Stomach smooth muscle (tissue), 2 donors: ENCODE data around the gene EXOC4.

Source experiments
- H3K27ac ChIP-seq: one replicate; pipeline ENCODE4 v1.7.0; 2013; ENCODE audit warnings: mild to moderate bottlenecking, low read length, inconsistent platforms
- H3K27me3 ChIP-seq, 2 donors: one replicate each; pipeline ENCODE4 v1.7.0; 2013; ENCODE audit warnings: low read length in 2 of 2; ENCODE audit not compliant: insufficient read depth in 2 of 2, control insufficient read depth in 1 of 2
- H3K36me3 ChIP-seq, 2 donors: one replicate each; pipeline ENCODE4 v1.7.0; 2013; ENCODE audit warnings: low read length in 2 of 2; ENCODE audit not compliant: control insufficient read depth in 2 of 2, insufficient read depth in 2 of 2
- H3K4me1 ChIP-seq: one replicate; pipeline ENCODE4 v1.7.0; 2013; ENCODE audit warnings: low read length; ENCODE audit not compliant: control insufficient read depth, insufficient read depth
- H3K4me3 ChIP-seq, 2 donors: one replicate each; pipeline ENCODE4 v1.7.0; 2013; ENCODE audit warnings: low read length in 2 of 2
- H3K9ac ChIP-seq, 2 donors: one replicate each; pipeline ENCODE4 v1.7.0; 2013; ENCODE audit warnings: low read length in 2 of 2, mild to moderate bottlenecking in 1 of 2
- H3K9me3 ChIP-seq, 2 donors: one replicate each; pipeline ENCODE4 v1.7.0; 2013; ENCODE audit warnings: low read length in 2 of 2; ENCODE audit not compliant: control insufficient read depth in 2 of 2
- donor health status: healthy.
- donor health status: Pancreatic carcinoma.

The EXOC4 gene

GRCh38 chr7:133294234-133294633, 41.4 kb downstream of the EXOC4 start:
- H3K4me1 ChIP-seq, result no peaks in the 10 kb centered on the region
- no peak overlapping the region for H3K9ac ChIP-seq
- no peaks in the 10 kb centered on the region for H3K27me3 ChIP-seq
- H3K36me3 ChIP-seq, result peaks cover 6 to 9% of the 10 kb centered on the region in 2 donors
- H3K9me3 ChIP-seq, result no peaks in the 10 kb centered on the region
- no peak overlapping the region for H3K27ac ChIP-seq
- no peak overlapping the region for H3K4me3 ChIP-seq

- H3K9ac ChIP-seq, result no peak overlapping the region
- H3K27me3 ChIP-seq, result no peaks in the 10 kb centered on the region
- H3K27ac ChIP-seq, result no peak overlapping the region
- no peaks in the 10 kb centered on the region for H3K4me1 ChIP-seq
- no peak overlapping the region for H3K4me3 ChIP-seq
- no peaks in the 10 kb centered on the region for H3K9me3 ChIP-seq
- peaks cover 3 to 4% of the 10 kb centered on the region in 2 donors for H3K36me3 ChIP-seq
These were observed 42.6 kb downstream of the EXOC4 start for GRCh38 chr7:133295484-133295883.

GRCh38 chr7:133297093-133297492, 44.2 kb downstream of the EXOC4 start:
- H3K27ac ChIP-seq, result no peak overlapping the region
- no peaks in the 10 kb centered on the region for H3K27me3 ChIP-seq
- H3K4me1 ChIP-seq, result no peaks in the 10 kb centered on the region
- no peaks in the 10 kb centered on the region for H3K36me3 ChIP-seq
- H3K4me3 ChIP-seq, result no peak overlapping the region
- H3K9me3 ChIP-seq, result no peaks in the 10 kb centered on the region
- H3K9ac ChIP-seq, result no peak overlapping the region

- H3K9me3 ChIP-seq, result no peaks in the 10 kb centered on the region
- H3K4me1 ChIP-seq, result no peaks in the 10 kb centered on the region
- no peak overlapping the region for H3K9ac ChIP-seq
- no peak overlapping the region for H3K27ac ChIP-seq
- no peaks in the 10 kb centered on the region for H3K27me3 ChIP-seq
- H3K4me3 ChIP-seq, result no peak overlapping the region
- H3K36me3 ChIP-seq, result no peaks in the 10 kb centered on the region
These were observed 45.2 kb downstream of the EXOC4 start for GRCh38 chr7:133298080-133298479.

- no peak overlapping the region for H3K4me3 ChIP-seq
- no peak overlapping the region for H3K9ac ChIP-seq
- H3K36me3 ChIP-seq, result no peaks in the 10 kb centered on the region
- no peaks in the 10 kb centered on the region for H3K4me1 ChIP-seq
- H3K27me3 ChIP-seq, result no peaks in the 10 kb centered on the region
- no peaks in the 10 kb centered on the region for H3K9me3 ChIP-seq
- H3K27ac ChIP-seq, result no peak overlapping the region
These were observed 46.8 kb downstream of the EXOC4 start for GRCh38 chr7:133299676-133300075.

GRCh38 chr7:133300088-133300487, 47.2 kb downstream of the EXOC4 start:
- no peak overlapping the region for H3K4me3 ChIP-seq
- no peaks in the 10 kb centered on the region for H3K27me3 ChIP-seq
- H3K9ac ChIP-seq, result no peak overlapping the region
- no peak overlapping the region for H3K27ac ChIP-seq
- H3K9me3 ChIP-seq, result no peaks in the 10 kb centered on the region
- H3K4me1 ChIP-seq, result no peaks in the 10 kb centered on the region
- no peaks in the 10 kb centered on the region for H3K36me3 ChIP-seq

GRCh38 chr7:133300811-133301210, 47.9 kb downstream of the EXOC4 start:
- H3K27me3 ChIP-seq, result no peaks in the 10 kb centered on the region
- no peaks in the 10 kb centered on the region for H3K9me3 ChIP-seq
- H3K36me3 ChIP-seq, result no peaks in the 10 kb centered on the region
- H3K4me1 ChIP-seq, result no peaks in the 10 kb centered on the region
- no peak overlapping the region for H3K27ac ChIP-seq
- H3K4me3 ChIP-seq, result no peak overlapping the region
- H3K9ac ChIP-seq, result no peak overlapping the region

- peaks cover 1 to 4% of the 10 kb centered on the region in 2 donors for H3K36me3 ChIP-seq
- H3K9ac ChIP-seq, result no peak overlapping the region
- H3K4me1 ChIP-seq, result no peaks in the 10 kb centered on the region
These were observed 48.6 kb downstream of the EXOC4 start for GRCh38 chr7:133301444-133301843.

GRCh38 chr7:133303372-133303771, 50.5 kb downstream of the EXOC4 start:
- no peaks in the 10 kb centered on the region for H3K9me3 ChIP-seq
- H3K4me3 ChIP-seq, result no peak overlapping the region
- H3K27me3 ChIP-seq, result no peaks in the 10 kb centered on the region
- H3K27ac ChIP-seq, result no peak overlapping the region
- no peaks in the 10 kb centered on the region for H3K4me1 ChIP-seq
- peaks cover 18 to 20% of the 10 kb centered on the region in 2 donors for H3K36me3 ChIP-seq
- H3K9ac ChIP-seq, result no peak overlapping the region

More at GRCh38 chr7:133301444-133301843, 48.6 kb downstream of the EXOC4 start:
- H3K27me3 ChIP-seq, result no peaks in the 10 kb centered on the region
- no peak overlapping the region for H3K4me3 ChIP-seq
- H3K9me3 ChIP-seq, result no peaks in the 10 kb centered on the region
- no peak overlapping the region for H3K27ac ChIP-seq

- no peaks in the 10 kb centered on the region for H3K27me3 ChIP-seq
- peaks cover 20% of the 10 kb centered on the region in 2 donors for H3K36me3 ChIP-seq
- H3K9me3 ChIP-seq, result no peaks in the 10 kb centered on the region
- no peak overlapping the region for H3K4me3 ChIP-seq
- no peak overlapping the region for H3K9ac ChIP-seq
- no peak overlapping the region for H3K27ac ChIP-seq
- no peaks in the 10 kb centered on the region for H3K4me1 ChIP-seq
These were observed 51.1 kb downstream of the EXOC4 start for GRCh38 chr7:133303931-133304330.

GRCh38 chr7:133309333-133309732, 56.5 kb downstream of the EXOC4 start:
- no peaks in the 10 kb centered on the region for H3K4me1 ChIP-seq
- H3K27me3 ChIP-seq, result no peaks in the 10 kb centered on the region
- H3K36me3 ChIP-seq, result peaks cover 20% of the 10 kb centered on the region in 2 donors
- no peak overlapping the region for H3K27ac ChIP-seq
- H3K9me3 ChIP-seq, result no peaks in the 10 kb centered on the region
- no peak overlapping the region for H3K4me3 ChIP-seq
- no peak overlapping the region for H3K9ac ChIP-seq
